K562 (cell line): Measurements from ENCODE around the gene DIAPH3. TPM values are rescaled to one million over a fixed set of nuclear protein-coding genes. Genes with fewer than 3 reads are reported as not detected.

Experiments used
- BHLHE40 ChIP-seq: IDR thresholded peaks from 2 replicates; pipeline ENCODE4 v1.6.1; 2011; ENCODE audit warnings: low read length, improper control_type of control experiment
- BRCA1 ChIP-seq, 2 experiments: fragments of 450-650 bp in 1 of 2; sonication (generic) in 1 of 2; formaldehyde crosslinking in 1 of 2; IDR thresholded peaks; 2 replicates each; pipeline versions ENCODE4 v1.5.0 to v1.6.1; 2017 to 2020; ENCODE audit warnings: mild to moderate bottlenecking in 1 of 2, missing genetic modification reagents in 1 of 2
- BRF1 ChIP-seq: IDR thresholded peaks from 3 replicates; pipeline ENCODE4 v1.6.1; 2011; ENCODE audit warnings: borderline replicate concordance, mild to moderate bottlenecking; ENCODE audit not compliant: insufficient read length; ENCODE audit errors: extremely low read depth
- CLOCK ChIP-seq: fragments of 250-450 bp; sonication (Bioruptor Pico); IDR thresholded peaks from 2 replicates; pipeline ENCODE4 v1.4.0; 2020; ENCODE audit warnings: mild to moderate bottlenecking, moderate library complexity, borderline replicate concordance
- DPF2 ChIP-seq: fragments of 450-650 bp; IDR thresholded peaks from 2 replicates; pipeline ENCODE4 v1.6.1; 2016
- ETV6 ChIP-seq, 3 experiments: fragments of 150-350 bp in 1 of 3; sonication (generic) in 1 of 3; formaldehyde crosslinking in 1 of 3; IDR thresholded peaks; 2 replicates each; pipeline versions ENCODE4 v1.6.1 to v1.8.0; 2014 to 2022; ENCODE audit warnings: borderline replicate concordance in 2 of 3, low read depth in 2 of 3, antibody characterized with exemption in 1 of 3, low read length in 1 of 3, mild to moderate bottlenecking in 1 of 3, missing genetic modification reagents in 1 of 3
- KAT2B ChIP-seq: IDR thresholded peaks from one replicate; pipeline ENCODE4 v1.6.1; 2012; ENCODE audit warnings: low read depth, mild to moderate bottlenecking, control low read depth, inconsistent platforms, low read length, moderate library complexity
- KLF6 ChIP-seq: fragments of 250-450 bp; sonication (Bioruptor Pico); IDR thresholded peaks from 2 replicates; pipeline ENCODE4 v1.4.0; 2020; ENCODE audit warnings: mild to moderate bottlenecking, moderate library complexity, borderline replicate concordance
- LARP7 ChIP-seq: fragments of 450-650 bp; IDR thresholded peaks from 2 replicates; pipeline ENCODE4 v1.6.1; 2016
- LCOR ChIP-seq: sonication (generic); formaldehyde crosslinking; IDR thresholded peaks from 2 replicates; pipeline ENCODE4 v1.8.0; 2022; ENCODE audit warnings: mild to moderate bottlenecking, missing genetic modification reagents
- MBD2 ChIP-seq: sonication (generic); IDR thresholded peaks from 2 replicates; pipeline ENCODE4 v1.6.1; 2016; ENCODE audit warnings: low read depth, borderline replicate concordance
- MEF2A ChIP-seq: IDR thresholded peaks from 2 replicates; pipeline ENCODE4 v1.6.1; 2011; ENCODE audit warnings: low read depth, mild to moderate bottlenecking, low read length, moderate library complexity; ENCODE audit not compliant: control insufficient read depth
- NFATC3 ChIP-seq: fragments of 450-650 bp; IDR thresholded peaks from 2 replicates; pipeline ENCODE4 v1.6.1; 2017; ENCODE audit warnings: mild to moderate bottlenecking
- RBBP5 ChIP-seq: fragments of 200-600 bp; sonication (generic); IDR thresholded peaks from 2 replicates; pipeline ENCODE4 v1.6.1; 2012; ENCODE audit warnings: borderline replicate concordance, mild to moderate bottlenecking, low read length, control low read depth, inconsistent platforms; ENCODE audit not compliant: insufficient read depth, poor library complexity, severe bottlenecking
- SIX5 ChIP-seq, 2 experiments: IDR thresholded peaks; 2 replicates each; pipeline ENCODE4 v1.6.1; 2011; ENCODE audit warnings: low read length in 2 of 2, borderline replicate concordance in 1 of 2, low read depth in 1 of 2, mild to moderate bottlenecking in 1 of 2, moderate library complexity in 1 of 2; ENCODE audit not compliant: insufficient read depth in 1 of 2
- SMARCB1 ChIP-seq: IDR thresholded peaks from 2 replicates; pipeline ENCODE4 v1.6.1; 2011; ENCODE audit warnings: improper control_type of control experiment, low read depth; ENCODE audit not compliant: insufficient read length
- SNAPC5 ChIP-seq: fragments of 250-450 bp; sonication (Bioruptor Pico); IDR thresholded peaks from 2 replicates; pipeline ENCODE4 v1.8.0; 2021; ENCODE audit warnings: moderate library complexity, mild to moderate bottlenecking, inconsistent platforms
- TBL1XR1 ChIP-seq, 2 experiments: IDR thresholded peaks; 2 replicates each; pipeline ENCODE4 v1.6.1; 2012; ENCODE audit warnings: improper control_type of control experiment in 2 of 2, low read length in 2 of 2, mild to moderate bottlenecking in 1 of 2
- TGIF2 ChIP-seq: sonication (generic); formaldehyde crosslinking; IDR thresholded peaks from 2 replicates; pipeline ENCODE4 v1.8.1; 2022; ENCODE audit warnings: mild to moderate bottlenecking, missing genetic modification reagents, moderate library complexity
- XRCC3 ChIP-seq: fragments of 450-650 bp; IDR thresholded peaks from 2 replicates; pipeline ENCODE4 v1.6.1; 2017; ENCODE audit warnings: mild to moderate bottlenecking, moderate library complexity
- ZBTB11 ChIP-seq, 3 experiments: fragments of 200-800 bp in 1 of 3; fragments of 250-450 bp in 1 of 3; fragments of 450-650 bp in 1 of 3; sonication (Bioruptor Pico) in 1 of 3; sonication (Bioruptor generic) in 1 of 3; formaldehyde crosslinking in 1 of 3; IDR thresholded peaks; 2 replicates each; pipeline versions ENCODE4 v1.6.1 to v1.8.0; 2016 to 2022; ENCODE audit warnings: mild to moderate bottlenecking in 2 of 3, missing genetic modification characterization in 2 of 3, missing compliant biosample characterization in 1 of 3, moderate library complexity in 1 of 3
- polyA plus RNA-seq, 8 experiments: library from polyadenylated mRNA; depleted of rRNA in 4 of 8; stranded (reverse) in 5 of 8; unstranded in 3 of 8; fragments of >200 nt; fragmentation: Nextera tagmentation in 2 of 8; fragmentation: Illumina TruSeq in 1 of 8; extraction: Ambion mirVana in 2 of 8; extraction: Trizol in 1 of 8; gene quantifications; 2 replicates each; pipeline versions ENCODE4 v1.2.1 to v1.2.3, GENCODE V29; 2011 to 2014; ENCODE audit warnings: inconsistent platforms in 1 of 8, missing spikeins in 1 of 8
- total RNA-seq, 7 experiments: library from RNA; depleted of rRNA in 6 of 7; stranded (reverse); fragments of >200 nt in 6 of 7; fragmentation: Illumina TruSeq in 2 of 7; extraction: Trizol in 2 of 7; gene quantifications; 2 replicates each; pipeline versions ENCODE4 v1.2.1 to v1.2.3, GENCODE V29; 2011 to 2021; ENCODE audit warnings: low replicate concordance in 1 of 7
- TF ChIP-seq, protein P1 (sequence below): sonication (generic); formaldehyde crosslinking; IDR thresholded peaks from 2 replicates; pipeline ENCODE4 v1.8.0; 2022; ENCODE audit warnings: mild to moderate bottlenecking, missing genetic modification reagents

DIAPH3 gene
- total and polyA plus RNA-seq, 9 of the 15 experiments (the other 6 are each of a cell fraction or from before 2014, with no cell fraction given), result 9.0 to 18.7 (median 14.7) TPM

DNA sequence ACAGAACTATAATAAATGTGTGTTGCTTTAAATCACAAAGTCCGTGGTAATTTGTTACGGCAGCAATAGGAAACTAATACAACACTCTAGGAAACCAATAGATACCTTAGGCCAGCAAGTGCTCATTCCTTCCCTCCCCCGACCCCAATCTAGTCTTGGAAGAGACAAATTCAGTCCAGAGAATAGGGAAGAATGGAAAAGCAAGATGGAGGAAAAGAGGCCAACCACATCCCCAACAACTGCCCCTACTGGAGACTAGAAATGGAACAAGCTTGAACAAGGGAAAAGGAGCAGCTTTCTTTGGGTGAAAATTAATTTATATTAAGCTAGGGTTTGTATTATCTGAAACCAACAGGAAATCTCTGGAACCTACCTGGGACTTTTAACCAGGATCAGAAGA lies 54.4 kb downstream of the DIAPH3 start (continued):
- TF ChIP-seq ZBTB11 (CRISPR knock-in tag; IDR thresholded peaks at IDR 0.05) (peak in 1 of 3 experiments; percentile 34; a peak in 1 of 6 replicates), XRCC3 (no peak), LCOR (CRISPR knock-in tag) (no peak), TGIF2 (no peak), NFATC3 (no peak), BHLHE40 (no peak), MEF2A (no peak), BRCA1 (IDR thresholded peaks at IDR 0.05) (no peak), BRCA1 (CRISPR knock-in tag; IDR thresholded peaks at IDR 0.05) (no peak), BRF1 (no peak), CLOCK (CRISPR knock-in tag) (no peak), SIX5 (IDR thresholded peaks at IDR 0.05; ENCODE audit: borderline replicate concordance in 1 of 2, insufficient read depth in 1 of 2, low read depth in 1 of 2, low read length in 2 of 2) (no peak), KLF6 (CRISPR knock-in tag) (0 out of 2 replicates have a peak, but pooled peaks have one; percentile 28), ETV6 (IDR thresholded peaks at IDR 0.05; ENCODE audit: borderline replicate concordance in 1 of 2, low read depth in 2 of 2, low read length in 1 of 2) (no peak), ETV6 (CRISPR knock-in tag; IDR thresholded peaks at IDR 0.05; ENCODE audit: borderline replicate concordance) (no peak), SNAPC5 (CRISPR knock-in tag) (no peak), RBBP5 (no peak), SMARCB1 (no peak), KAT2B (no peak), LARP7 (no peak), MBD2 (no peak), TBL1XR1 (IDR thresholded peaks at IDR 0.05; ENCODE audit: low read length in 2 of 2) (no peak), DPF2 (no peak)
- TF ChIP-seq, protein P1, sequence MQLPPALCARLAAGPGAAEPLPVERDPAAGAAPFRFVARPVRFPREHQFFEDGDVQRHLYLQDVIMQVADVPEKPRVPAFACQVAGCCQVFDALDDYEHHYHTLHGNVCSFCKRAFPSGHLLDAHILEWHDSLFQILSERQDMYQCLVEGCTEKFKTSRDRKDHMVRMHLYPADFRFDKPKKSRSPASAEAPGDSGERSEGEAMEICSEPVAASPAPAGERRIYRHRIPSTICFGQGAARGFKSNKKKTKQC (CRISPR knock-in tag), result no peak
